D721Med (cell line): Measurements from ENCODE around the gene OR1B1.

Experiments
- DNase-seq: peaks from one replicate; pipeline ENCODE4 v3.0.0; 2011; ENCODE audit warnings: low spot score; ENCODE audit not compliant: insufficient read length
- FAIRE-seq: peaks from 2 replicates; lab custom pipeline; 2011; peaks lifted over from hg19 to GRCh38; lab: Jason Lieb, UNC
- TF ChIP-seq, protein P1 (sequence below): IDR thresholded peaks from 2 replicates; pipeline ENCODE4 v1.5.1; 2012; ENCODE audit warnings: mild to moderate bottlenecking, control low read depth; ENCODE audit not compliant: insufficient read depth; ENCODE audit errors: missing control alignments

OR1B1 gene

DNA sequence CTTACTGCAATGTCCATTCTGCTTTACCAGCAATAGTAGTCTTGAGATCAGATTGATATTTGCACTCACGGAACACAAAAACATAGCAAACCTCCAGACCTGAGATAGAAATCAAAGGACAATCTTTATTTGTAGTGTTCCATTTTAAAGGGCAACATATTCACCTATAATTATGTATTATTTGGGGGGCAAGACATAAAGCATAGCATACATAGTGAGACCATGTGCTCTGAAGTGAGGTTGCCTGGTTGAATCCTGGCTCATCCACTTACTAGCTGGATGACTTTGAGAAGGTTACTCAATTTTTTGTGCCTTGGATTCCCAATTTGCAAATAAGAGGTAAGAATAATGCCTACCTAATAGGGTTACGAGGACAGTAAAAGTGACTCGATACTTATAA is at the start of gene OR1B1:
Gene OR1B1 (minus strand): TSS at position 101 of the 400 bp plus-strand sequence.
- DNase-seq (no peak), FAIRE-seq (no peak)
- TF ChIP-seq, protein P1, sequence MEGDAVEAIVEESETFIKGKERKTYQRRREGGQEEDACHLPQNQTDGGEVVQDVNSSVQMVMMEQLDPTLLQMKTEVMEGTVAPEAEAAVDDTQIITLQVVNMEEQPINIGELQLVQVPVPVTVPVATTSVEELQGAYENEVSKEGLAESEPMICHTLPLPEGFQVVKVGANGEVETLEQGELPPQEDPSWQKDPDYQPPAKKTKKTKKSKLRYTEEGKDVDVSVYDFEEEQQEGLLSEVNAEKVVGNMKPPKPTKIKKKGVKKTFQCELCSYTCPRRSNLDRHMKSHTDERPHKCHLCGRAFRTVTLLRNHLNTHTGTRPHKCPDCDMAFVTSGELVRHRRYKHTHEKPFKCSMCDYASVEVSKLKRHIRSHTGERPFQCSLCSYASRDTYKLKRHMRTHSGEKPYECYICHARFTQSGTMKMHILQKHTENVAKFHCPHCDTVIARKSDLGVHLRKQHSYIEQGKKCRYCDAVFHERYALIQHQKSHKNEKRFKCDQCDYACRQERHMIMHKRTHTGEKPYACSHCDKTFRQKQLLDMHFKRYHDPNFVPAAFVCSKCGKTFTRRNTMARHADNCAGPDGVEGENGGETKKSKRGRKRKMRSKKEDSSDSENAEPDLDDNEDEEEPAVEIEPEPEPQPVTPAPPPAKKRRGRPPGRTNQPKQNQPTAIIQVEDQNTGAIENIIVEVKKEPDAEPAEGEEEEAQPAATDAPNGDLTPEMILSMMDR, result no peak

DNA sequence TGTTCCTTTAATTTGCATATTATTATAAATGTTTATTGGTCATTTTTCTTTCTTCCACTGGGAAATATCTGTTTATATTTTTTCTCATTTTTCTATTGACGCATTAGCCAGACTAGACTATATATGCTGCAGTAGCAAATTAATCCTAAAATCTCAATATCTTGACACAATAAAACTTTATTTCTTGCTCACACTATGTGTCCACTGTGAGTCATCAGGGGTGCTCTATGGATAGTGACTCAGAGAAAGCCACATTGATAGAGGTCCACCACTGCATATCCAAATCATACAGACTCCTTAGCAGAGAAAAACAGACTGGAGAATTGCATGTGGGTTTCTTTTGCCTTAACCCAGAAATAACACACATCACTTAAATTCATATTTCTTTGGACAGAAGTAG is 38.3 kb upstream of the OR1B1 start:
- no peak for DNase-seq
- TF ChIP-seq, protein P1, result no peak
- FAIRE-seq, result no peak

DNA sequence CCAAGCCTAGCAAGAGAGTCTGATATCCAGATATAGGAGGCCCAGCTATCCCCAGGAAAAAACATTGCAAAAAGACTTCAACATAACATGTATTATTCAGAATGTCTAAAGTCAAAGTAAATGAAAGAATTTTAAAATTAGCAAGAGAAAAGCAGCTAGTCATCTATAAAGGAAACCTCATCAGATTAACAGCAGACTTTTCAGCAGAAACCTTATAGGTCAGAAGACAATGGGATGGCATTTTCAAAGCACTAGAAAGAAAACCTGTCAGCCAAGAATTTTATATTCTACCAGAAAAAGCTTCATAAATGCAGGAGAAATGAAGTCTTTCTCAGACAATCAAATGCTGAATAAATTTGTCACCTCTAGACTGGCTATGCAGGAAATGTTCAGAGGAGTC is 27.4 kb upstream of the OR1B1 start:
- TF ChIP-seq, protein P1, result no peak
- FAIRE-seq (no peak), DNase-seq (no peak)

DNA sequence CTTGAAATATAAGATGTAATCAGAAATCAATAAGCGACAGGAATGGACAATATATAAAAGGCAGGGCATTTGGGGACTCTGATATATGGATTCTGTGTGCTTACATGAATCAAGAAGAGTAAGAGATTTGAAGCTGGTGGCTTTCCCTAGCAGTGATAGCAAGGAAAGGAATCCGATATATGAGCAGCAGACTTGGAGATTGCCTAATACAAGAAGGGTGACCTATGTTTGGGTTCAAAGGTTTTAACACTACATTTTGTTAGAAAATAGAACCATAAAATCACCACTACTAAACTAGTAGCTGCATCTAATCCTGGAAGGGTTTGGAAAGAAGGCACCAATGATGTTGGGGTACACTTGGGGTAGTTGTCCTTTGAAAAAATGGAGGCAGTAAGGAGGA is 15.1 kb upstream of the OR1B1 start:
- TF ChIP-seq, protein P1, result no peak

DNA sequence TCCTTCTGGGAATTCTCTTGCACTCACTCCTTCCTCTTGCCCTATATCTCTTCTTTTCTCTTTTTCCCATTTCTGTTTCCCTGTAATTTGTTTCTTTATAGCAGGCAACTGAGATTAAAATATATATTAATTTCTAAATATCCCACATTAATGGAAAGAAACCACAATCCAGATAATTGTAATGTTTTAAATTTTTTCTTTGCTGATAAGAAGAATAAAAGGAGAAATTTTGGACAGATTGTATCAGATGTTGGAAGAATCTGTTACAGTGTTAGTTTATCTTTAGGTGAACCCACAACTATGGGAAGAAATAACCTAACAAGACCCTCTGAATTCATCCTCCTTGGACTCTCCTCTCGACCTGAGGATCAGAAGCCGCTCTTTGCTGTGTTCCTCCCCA is 4.0 kb upstream of the OR1B1 start, which contains the start of gene OR1L1:
Gene OR1L1 (plus strand): TSS at position 301 of the 400 bp plus-strand sequence. CDS start 0 bp downstream, at position 301.
- FAIRE-seq (no peak), DNase-seq (no peak)
- TF ChIP-seq, protein P1, result no peak

More for the DNA sequence above, 15.1 kb upstream of the OR1B1 start:
- FAIRE-seq (no peak), DNase-seq (no peak)

DNA sequence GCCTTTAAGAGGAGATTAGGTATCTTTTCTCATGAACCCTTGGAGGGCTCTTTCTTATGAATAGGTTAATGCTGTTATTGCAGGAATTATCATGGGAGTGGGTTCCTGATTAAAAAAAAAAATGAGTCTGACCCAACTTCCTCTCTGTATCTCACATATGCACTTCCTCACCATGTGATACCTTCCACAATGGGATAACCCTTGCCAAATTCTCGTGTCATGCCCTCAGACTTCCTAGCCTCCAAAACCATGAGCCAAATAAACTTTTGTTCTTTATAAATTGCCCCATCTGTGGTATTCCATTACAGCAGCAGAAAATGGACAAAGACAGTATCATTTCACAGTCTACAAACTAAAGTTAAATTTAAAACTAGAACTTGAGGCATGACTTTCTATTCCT is 1.0 kb downstream of the OR1B1 start:
- FAIRE-seq (no peak), DNase-seq (no peak)
- TF ChIP-seq, protein P1, result no peak

DNA sequence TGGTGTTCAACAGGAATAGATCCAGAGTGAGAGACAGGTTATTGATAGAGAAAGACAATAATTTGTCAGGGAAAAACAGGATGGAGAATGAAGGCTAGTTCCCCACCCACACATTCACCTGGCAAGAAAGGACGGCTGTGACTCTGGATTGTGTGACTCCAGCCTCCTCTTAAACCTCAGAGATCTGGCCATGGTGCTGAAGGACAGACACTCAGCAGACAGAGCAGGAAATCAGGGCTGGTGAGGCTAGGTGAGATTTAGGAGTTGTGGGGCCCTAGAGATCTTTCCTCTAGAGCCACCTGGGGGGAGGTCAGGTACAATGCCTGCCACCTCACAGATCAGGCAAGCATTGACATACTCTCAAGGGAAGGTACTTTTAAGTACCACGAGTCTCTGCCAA is 15.2 kb downstream of the OR1B1 start:
- TF ChIP-seq, protein P1, result no peak
- DNase-seq (no peak), FAIRE-seq (no peak)
